Colonic mucosa (tissue), 4 donors: ENCODE results near the gene PDE10A. TPM values are rescaled to one million over a fixed set of nuclear protein-coding genes. Genes with fewer than 3 reads are reported as not detected.

ENCODE experiments used
- DNase-seq: peaks from one replicate; pipeline ENCODE4 v3.0.0-alpha.2; 2020
- H3K27ac ChIP-seq: fragments of 200-600 bp; one replicate; pipeline ENCODE4 v1.8.0; 2021
- H3K27me3 ChIP-seq: fragments of 200-600 bp; one replicate; pipeline ENCODE4 v1.8.0; 2021
- H3K36me3 ChIP-seq: fragments of 200-600 bp; one replicate; pipeline ENCODE4 v1.8.0; 2021
- H3K4me1 ChIP-seq: fragments of 200-600 bp; one replicate; pipeline ENCODE4 v1.8.0; 2021; ENCODE audit warnings: mild to moderate bottlenecking
- H3K4me3 ChIP-seq: fragments of 200-600 bp; one replicate; pipeline ENCODE4 v1.8.0; 2021
- H3K9ac ChIP-seq, 2 donors: one replicate each; pipeline ENCODE4 v1.7.0; 2013; ENCODE audit warnings: control low read depth in 2 of 2, low read depth in 2 of 2, low read length in 2 of 2
- H3K9me3 ChIP-seq: fragments of 200-600 bp; one replicate; pipeline ENCODE4 v1.8.0; 2021
- intact Hi-C: fragments of 100-400 bp; cut with DNase I; formaldehyde crosslinking; loops from one replicate; pipeline ENCODE4 v1.14.1; 2022
- total RNA-seq, 2 donors: library from RNA; stranded (reverse); fragmentation: NEBNext Ultra II Directional in 1 of 2; extraction: Animal tissue kit (Norgen Biotek cat#: 25700) in 1 of 2; gene quantifications; one replicate each; pipeline ENCODE4 v1.2.1, GENCODE V29; 2021
- TF ChIP-seq, protein P1 (sequence below): fragments of 200-600 bp; IDR thresholded peaks from one replicate; pipeline ENCODE4 v1.8.0; 2022; ENCODE audit warnings: antibody characterized with exemption, mild to moderate bottlenecking
- donor health status: healthy.
- donor health status: DM: no; HTN: no; CAD: no.
- donor health status: DM: no; HTN: no; CAD: no.

The PDE10A gene
- total RNA-seq, 2 donors from 2014 or later: 0.37 to 3.4 TPM

DNA sequence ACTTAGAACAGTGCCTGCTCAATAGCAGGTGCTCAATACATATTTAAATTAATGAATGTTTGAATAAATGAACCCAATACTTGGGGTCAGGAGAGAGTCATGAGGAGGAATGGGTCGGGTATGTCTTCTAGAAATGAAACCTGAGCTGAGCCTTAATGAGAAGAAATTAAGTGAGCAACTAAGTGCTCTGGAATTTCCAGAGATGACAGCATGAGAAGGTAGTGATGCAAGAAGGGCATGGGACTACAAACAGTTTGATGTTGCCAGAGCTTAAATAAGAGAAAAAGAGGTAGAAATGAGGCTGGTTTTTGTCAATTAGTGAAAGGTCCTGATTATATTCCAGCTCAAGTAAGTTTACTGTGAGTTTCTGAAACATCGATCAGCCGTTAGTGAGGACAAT is 82.9 kb downstream of the PDE10A start:
- H3K27me3 ChIP-seq: no peaks in the 10 kb centered on the region
- H3K4me3 ChIP-seq: no peak overlapping the region
- no peak for DNase-seq
- no peak overlapping the region for H3K9ac ChIP-seq
- H3K36me3 ChIP-seq: no peaks in the 10 kb centered on the region
- no peaks in the 10 kb centered on the region for H3K4me1 ChIP-seq
- intact Hi-C loops: no loop called here
- H3K9me3 ChIP-seq: no peaks in the 10 kb centered on the region
- TF ChIP-seq, protein P1, sequence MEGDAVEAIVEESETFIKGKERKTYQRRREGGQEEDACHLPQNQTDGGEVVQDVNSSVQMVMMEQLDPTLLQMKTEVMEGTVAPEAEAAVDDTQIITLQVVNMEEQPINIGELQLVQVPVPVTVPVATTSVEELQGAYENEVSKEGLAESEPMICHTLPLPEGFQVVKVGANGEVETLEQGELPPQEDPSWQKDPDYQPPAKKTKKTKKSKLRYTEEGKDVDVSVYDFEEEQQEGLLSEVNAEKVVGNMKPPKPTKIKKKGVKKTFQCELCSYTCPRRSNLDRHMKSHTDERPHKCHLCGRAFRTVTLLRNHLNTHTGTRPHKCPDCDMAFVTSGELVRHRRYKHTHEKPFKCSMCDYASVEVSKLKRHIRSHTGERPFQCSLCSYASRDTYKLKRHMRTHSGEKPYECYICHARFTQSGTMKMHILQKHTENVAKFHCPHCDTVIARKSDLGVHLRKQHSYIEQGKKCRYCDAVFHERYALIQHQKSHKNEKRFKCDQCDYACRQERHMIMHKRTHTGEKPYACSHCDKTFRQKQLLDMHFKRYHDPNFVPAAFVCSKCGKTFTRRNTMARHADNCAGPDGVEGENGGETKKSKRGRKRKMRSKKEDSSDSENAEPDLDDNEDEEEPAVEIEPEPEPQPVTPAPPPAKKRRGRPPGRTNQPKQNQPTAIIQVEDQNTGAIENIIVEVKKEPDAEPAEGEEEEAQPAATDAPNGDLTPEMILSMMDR: no peak
- no peak overlapping the region for H3K27ac ChIP-seq

GRCh38 chr6:165579151-165579550 is 83.9 kb downstream of the PDE10A start:
- intact Hi-C loops: no loop called here
- no peaks in the 10 kb centered on the region for H3K9me3 ChIP-seq
- TF ChIP-seq, protein P1: no peak

GRCh38 chr6:165577556-165577955 is 85.5 kb downstream of the PDE10A start:
- Histone ChIP-seq H3K27ac (no peak overlapping the region), H3K4me1 (no peaks in the 10 kb centered on the region), H3K4me3 (no peak overlapping the region), H3K36me3 (no peaks in the 10 kb centered on the region), H3K27me3 (no peaks in the 10 kb centered on the region), H3K9ac (no peak overlapping the region), H3K9me3 (no peaks in the 10 kb centered on the region)
- TF ChIP-seq, protein P1: no peak
- intact Hi-C loops: no loop called here
- no peak for DNase-seq

More at GRCh38 chr6:165579151-165579550, 83.9 kb downstream of the PDE10A start:
- no peak for DNase-seq
- Histone ChIP-seq H3K4me1 (no peaks in the 10 kb centered on the region), H3K9ac (no peak overlapping the region), H3K27ac (no peak overlapping the region), H3K4me3 (no peak overlapping the region), H3K36me3 (no peaks in the 10 kb centered on the region), H3K27me3 (no peaks in the 10 kb centered on the region)

DNA sequence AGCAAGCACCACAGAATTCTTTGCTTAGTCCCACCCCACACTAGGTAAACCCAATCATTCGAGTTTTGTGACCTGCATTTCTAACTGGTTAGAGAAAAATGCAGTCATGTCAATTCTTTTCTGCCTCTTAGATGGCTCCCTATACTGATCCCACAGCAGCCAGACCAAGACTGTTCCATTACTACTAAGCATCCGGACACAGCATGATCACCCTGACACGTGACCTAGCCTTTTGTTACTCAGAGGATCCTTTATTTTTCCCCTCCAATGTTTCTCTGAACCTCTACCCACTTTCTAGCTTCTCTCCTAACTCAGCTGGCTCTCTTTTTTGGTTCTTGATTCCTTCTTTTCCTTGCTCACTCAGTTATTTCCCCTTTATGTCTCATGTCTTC is 87.9 kb downstream of the PDE10A start:
- Histone ChIP-seq H3K27me3 (no peaks in the 10 kb centered on the region), H3K27ac (no peak overlapping the region), H3K36me3 (no peaks in the 10 kb centered on the region), H3K9me3 (no peaks in the 10 kb centered on the region), H3K9ac (no peak overlapping the region), H3K4me3 (no peak overlapping the region), H3K4me1 (no peaks in the 10 kb centered on the region)
- TF ChIP-seq, protein P1: no peak
- no peak for DNase-seq
- intact Hi-C loops: no loop called here

GRCh38 chr6:165574220-165575157 is 88.6 kb downstream of the PDE10A start:
- no peaks in the 10 kb centered on the region for H3K9me3 ChIP-seq
- no peak overlapping the region for H3K9ac ChIP-seq
- TF ChIP-seq, protein P1: no peak
- H3K4me1 ChIP-seq: no peaks in the 10 kb centered on the region
- no peaks in the 10 kb centered on the region for H3K36me3 ChIP-seq
- no peak overlapping the region for H3K27ac ChIP-seq
- intact Hi-C loops: no loop called here
- H3K4me3 ChIP-seq: no peak overlapping the region
- no peaks in the 10 kb centered on the region for H3K27me3 ChIP-seq
- DNase-seq: no peak
